ENCODE measurements around the gene LGALS16. TPM values are rescaled to one million over a fixed set of nuclear protein-coding genes. Genes with fewer than 3 reads are reported as not detected.
"Not testable (repeated sequence)": the region's sequence is repeated elsewhere in the genome, so short reads cannot be mapped to it uniquely, and the experiment has no call there.

The LGALS16 gene
- total RNA-seq, 1 donor from 2014 or later, result not detected

DNA sequence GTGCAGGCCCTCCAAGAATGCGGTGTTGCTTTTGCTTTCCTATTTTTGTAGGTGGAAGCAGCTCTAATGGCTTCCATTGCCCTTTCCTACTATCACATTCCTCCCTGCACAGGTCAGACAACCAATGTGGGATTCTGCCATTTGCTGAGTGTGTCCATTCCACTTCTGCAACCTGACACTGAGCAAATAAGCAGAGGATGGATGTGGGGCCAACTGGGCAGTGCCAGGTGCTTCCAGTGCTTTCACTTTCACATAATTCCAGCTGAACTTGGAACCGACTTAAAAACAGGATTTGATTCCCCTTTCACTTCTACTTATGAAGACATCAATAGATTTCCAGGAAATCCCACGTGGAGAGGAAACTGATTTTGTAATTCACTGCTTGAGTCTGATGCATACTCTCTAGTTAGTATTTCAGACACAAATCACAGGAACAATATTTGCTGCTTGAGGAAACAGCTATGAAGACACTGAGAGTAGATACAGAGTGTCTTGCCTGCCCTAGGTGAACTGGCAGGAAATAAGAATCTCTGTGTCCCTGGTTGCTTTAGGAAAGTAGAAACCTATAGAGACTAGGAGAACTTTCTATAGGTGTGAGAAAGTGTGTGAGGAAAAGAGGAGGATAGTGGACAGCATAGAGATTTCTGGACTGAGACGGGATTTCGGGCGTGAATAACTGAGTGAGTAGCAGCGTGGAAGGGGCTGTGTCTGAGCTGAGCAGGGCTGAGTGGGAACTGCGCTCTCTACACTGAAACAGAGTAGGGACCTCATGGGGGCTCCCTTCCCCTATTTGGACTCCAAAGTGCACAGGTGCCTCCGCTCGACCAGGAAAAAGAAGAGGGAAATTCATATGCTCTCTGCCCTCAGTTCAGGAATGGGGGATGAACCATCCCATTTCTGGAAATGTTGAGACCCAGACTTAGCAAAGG is 22.5 kb downstream of the LGALS16 start:
- DNase-seq (ENCODE audit: low read depth in 2 of 2), result peak in 1 of 2 donors; percentile 36

DNA sequence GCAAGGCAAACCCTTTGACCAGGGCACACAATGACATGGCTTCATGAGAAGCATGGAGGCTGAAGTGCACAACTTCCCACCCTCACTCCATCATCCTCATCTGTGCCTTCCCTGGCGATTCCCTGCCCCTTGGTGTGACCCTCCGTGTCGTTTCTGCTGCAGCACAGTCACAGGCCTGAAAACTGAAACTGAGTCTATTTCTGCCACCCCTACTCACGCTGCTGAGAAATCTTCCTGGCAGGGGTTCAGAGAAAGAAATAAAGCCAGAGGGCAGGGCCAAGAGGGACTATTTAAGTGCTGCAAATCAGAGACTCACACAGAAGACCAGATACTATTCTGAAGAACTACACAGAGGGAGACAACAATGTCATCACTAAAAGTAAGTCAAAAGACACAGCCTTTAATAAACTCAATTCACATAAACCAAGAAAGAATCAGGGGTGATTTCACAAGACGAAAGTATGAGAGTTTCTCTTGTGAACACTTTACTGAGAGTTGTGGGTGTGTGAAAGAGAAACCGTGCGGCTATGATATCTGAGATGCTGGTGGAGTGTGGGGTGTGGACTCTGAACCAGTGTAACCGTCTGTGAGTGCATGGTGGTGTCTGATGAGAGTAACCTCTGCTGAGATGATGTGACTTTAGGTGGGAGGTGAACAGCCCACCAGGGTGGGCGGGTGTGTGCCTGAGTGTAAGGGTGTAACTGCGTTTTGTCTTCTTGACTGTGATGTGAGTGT is 23.5 kb downstream of the LGALS16 start:
- no peak for DNase-seq (ENCODE audit: low read depth in 2 of 2)

DNA sequence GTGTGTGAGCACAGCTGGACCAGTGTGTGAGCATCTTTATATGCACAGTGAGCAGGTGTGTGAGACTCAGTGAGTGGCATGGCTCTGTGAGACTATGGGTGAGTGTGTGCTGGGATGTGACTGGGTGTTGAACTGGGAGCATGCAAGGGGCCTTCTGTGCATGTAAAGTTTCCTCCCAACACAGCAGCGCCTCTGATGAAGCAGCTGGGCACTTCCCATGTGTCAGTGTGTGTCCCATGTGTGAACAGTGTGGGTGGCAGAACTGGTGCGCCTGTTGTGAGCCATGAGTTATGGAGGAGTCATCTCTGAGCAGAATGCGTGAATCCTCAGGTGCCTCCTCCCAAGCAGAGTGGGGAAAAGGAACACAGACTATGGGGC is 24.1 kb downstream of the LGALS16 start:
- DNase-seq (ENCODE audit: low read depth in 2 of 2), result no peak

DNA sequence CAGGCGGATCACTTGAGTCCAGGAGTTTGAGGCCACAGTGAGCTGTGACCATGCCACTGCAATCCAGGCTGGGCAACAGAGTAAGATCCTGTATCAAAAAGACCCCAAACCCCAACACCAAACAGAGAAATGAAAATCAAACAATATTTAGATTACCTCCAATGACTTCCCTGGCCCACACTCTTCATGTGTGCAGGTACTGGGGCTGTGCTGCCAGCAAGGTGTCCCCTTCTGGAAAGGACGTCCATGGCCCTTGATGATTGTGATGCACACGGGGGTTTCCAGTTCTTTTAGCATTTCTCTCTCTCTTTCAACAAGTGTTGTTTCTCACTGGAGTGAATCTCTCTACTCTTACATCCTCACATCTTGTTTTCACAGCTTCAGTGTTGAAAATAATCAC is 24.9 kb downstream of the LGALS16 start:
- no peak for DNase-seq (ENCODE audit: low read depth in 2 of 2)

DNA sequence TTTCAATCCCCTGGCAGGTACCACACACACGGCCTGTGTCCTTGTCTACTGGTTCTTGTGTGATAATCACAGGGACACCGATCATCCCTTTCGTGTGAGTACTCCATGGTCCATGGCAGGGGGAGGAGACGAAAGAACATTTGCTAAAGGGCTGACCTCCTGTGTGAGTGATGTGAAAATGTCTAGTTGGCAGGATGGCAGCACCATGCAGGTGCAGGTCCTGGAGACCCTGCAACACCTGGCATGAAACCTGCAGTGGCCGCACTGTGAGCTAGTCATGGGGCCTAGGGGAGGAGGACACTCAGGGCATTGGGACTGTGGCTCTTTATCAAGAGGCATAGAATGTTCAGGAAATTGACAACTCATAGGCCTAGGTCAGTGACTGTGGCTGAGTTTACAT is 25.7 kb downstream of the LGALS16 start:
- DNase-seq (ENCODE audit: low read depth in 2 of 2), result no peak

DNA sequence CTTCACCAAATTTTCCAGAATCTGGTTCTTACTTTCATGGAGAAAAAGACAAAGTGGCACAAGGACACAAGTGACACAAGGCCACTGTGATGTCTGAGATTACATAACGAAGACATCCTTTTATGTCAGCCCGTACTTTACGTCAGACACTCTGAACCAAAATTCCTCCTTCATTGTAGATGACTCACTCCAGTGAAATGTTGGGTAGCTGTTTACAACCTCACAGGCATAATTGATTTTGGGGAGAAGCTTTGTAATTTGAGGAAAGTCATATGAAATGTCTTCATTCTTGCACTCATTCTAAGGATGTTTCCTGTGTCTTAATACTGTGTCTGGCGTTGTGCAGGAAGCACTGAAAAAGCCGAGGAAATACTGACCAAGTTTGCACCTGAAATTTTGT is 28.6 kb downstream of the LGALS16 start:
- DNase-seq (ENCODE audit: low read depth in 2 of 2), result no peak

DNA sequence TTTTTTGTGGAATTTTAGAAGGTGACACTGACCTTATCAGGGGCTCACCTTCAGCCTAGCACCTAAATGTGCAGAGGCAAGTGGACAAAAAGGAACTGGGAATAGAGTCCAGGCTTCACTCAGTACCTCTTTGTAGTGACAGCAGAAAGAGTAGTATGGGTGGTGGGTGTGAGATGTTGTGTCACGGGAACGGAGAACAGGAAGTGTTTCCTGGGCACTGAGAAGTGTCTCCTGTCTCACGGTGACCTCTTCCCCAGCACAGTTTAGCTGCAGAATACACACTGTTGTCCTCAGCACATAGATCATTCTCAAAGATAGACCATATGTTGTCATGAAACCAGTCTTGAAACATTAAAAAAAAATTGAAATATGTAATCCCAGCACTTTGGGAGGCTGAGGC is 31.0 kb downstream of the LGALS16 start:
- DNase-seq (ENCODE audit: low read depth in 2 of 2), result no peak

DNA sequence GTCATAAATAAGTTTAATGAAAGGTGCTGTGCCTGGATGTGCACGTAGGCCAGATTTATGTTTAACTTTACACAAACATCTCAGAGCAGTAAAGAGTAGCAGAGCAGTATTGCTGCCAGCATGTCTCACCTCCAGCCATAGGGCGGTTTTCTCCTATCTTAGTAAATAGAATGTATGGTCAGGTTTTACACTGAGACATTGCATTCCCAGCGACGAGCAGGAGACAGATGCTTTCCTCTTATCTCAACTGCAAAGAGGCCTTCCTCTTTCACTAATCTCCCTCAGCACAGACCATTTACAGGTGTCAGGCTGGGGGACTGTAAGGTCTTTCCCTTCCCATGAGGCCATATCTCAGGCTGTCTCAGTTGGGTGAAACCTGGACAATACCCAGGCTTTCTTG is 32.9 kb downstream of the LGALS16 start:
- DNase-seq (ENCODE audit: low read depth in 2 of 2), result not testable (repeated sequence)

DNA sequence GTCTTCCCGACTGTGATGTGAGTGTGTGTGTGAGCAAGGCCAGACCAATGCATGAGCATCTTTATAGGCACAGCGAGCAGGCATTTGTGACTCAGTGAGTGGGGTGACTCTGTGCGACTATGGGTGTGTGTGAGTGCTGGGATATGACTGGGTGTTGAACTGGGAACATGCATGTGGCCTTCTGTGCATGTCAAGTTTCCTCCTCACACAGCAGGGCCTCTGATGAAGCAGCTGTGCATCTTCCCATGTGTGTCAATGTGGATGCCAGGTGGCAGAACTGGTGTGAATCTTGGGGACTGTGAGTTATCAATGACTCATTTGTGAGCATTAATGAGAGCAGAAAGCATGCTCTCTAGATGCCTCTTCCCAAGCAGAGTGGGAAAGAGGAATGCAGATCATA is 36.5 kb downstream of the LGALS16 start:
- no peak for DNase-seq (ENCODE audit: low read depth in 2 of 2)

DNA sequence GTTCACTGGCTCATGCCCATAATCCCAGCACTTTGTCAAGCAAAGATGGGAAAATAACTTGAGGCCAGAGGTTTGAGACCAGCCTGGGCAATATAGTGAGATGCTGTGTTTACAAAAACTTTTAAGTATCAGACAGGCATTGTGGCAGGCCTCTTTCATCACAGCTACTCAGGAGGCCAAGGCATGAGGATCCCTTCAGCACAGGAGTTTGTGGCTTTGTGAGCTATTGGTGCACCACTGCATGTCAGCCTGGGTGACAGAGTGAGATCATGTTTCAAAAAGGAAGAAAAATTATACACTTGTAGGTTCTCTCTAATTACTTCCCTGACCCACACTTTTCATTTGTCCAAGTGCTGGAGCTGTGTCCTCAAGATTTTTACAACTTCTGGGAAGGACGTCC is 37.1 kb downstream of the LGALS16 start:
- no peak for DNase-seq (ENCODE audit: low read depth in 2 of 2)

DNA sequence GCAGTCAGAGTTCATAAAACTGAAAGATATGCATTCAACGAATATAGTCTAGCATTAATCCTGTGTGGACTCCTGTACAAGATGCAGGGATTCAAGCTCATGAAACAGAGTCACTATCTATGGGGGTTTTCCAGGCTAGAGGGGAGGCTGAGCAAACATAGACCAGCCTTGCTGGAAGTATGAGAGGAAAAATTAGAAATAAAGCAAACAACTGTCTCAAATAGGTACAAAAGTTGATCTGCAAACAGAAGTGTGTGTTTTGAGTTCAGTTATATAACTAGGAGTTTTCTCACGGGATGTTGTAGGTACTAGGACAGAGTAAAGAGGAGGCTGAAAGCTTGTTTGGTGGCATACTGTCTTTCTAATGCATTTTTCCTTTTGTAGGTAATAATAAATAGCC is 40.0 kb downstream of the LGALS16 start:
- DNase-seq (ENCODE audit: low read depth in 2 of 2), result no peak

DNA sequence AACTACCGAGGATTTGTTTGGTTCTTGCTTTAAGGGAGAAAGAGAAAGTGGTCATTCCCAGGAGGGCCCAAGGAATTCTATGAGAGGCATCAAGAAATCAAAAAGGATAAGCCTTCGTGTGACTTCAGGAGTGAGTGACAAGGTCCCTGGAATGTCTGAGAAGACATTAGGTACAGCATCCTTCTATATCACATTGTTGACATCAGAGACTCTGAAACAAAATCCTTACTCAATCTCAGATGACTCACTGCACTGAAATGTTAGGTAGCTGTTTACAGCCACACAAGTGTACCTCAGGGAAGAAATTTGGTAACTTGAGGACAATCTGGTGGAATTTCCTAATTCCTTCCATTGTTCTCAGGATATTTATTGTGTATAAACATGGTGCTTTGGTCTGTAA is 40.7 kb downstream of the LGALS16 start:
- no peak for DNase-seq (ENCODE audit: low read depth in 2 of 2)

DNA sequence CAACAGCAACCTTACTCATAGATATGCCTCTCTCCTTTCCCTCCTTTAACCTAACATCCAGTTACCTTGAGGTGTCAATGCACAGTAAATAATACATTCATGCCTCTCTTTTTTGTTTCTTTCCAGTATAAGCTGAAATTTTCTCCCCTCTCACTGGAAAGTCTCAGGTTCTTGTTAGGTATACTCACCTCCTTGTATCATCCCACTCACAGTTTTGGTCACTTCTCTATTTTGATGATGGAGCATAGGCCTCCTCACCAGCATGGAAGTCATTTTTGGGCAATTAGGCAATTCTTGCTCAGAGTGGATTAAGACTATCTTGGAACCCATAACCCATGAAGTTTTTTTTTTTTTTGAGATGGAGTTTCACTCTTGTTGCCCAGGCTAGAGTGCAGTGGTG is 42.8 kb downstream of the LGALS16 start:
- no peak for DNase-seq (ENCODE audit: low read depth in 2 of 2)

DNA sequence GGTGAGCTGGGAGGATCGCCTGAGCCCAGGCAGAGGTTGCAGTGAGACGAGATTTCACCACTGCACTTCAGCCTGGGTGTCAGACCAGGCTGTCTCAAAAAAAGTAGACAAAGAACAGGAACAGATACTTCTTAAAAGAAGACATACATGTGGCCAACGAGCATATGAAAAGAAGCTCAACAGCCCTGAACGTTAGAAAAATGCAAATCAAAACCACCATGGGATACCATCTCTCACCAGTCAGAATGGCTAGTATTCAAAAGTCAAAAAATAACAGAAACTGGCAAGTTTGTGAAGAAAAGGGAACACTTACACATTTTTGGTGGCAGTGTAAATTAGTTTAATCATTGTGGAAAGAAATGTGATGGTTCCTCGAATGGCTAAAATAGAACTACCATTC is 45.6 kb downstream of the LGALS16 start:
- no peak for DNase-seq (ENCODE audit: low read depth in 2 of 2)

DNA sequence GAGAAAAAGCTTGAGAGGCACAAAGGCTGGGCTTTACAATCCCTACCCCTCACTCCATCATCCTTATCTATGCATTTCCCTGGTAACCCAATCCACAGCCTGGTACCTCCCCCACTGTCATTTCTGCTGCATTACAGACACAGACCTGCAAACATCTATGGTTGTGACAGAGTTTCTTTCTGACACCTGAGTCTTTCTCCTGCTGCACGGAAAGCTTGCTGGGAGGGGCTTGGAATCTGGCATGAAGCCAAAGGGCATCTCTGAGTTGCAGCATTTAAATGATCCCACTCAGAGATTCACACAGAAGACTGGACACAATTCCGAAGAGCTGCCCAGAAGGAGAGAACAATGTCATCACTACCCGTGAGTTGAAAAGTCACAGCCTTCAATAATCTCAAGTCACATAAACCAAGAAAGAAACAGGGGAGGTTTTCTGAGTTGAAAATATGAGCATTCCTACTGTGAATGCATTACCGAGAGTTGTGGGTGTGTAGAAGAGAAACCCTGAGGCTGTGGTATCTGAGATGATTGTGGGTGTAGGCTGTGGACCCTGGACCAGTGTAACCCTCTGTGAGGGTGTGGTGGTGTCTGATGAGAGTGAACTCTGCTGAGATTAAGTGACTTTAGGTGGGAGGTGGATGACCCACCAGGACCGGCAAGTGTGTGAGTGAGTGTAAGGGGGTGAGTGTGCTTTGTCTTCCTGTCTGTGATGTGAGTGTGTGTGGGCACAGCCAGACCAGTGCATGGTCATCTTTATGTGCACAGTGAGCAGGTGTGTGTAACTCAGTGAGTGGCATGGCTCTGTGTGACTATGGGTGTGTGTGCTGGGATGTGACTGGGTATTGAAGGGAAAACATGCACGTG is 48.7 kb downstream of the LGALS16 start, which contains the start of gene LGALS14:
LGALS14 (plus strand) TSS at position 301 of the 864 bp plus-strand sequence; CDS start at position 349, 48 bp downstream.
- no peak for DNase-seq (ENCODE audit: low read depth in 2 of 2)

DNA sequence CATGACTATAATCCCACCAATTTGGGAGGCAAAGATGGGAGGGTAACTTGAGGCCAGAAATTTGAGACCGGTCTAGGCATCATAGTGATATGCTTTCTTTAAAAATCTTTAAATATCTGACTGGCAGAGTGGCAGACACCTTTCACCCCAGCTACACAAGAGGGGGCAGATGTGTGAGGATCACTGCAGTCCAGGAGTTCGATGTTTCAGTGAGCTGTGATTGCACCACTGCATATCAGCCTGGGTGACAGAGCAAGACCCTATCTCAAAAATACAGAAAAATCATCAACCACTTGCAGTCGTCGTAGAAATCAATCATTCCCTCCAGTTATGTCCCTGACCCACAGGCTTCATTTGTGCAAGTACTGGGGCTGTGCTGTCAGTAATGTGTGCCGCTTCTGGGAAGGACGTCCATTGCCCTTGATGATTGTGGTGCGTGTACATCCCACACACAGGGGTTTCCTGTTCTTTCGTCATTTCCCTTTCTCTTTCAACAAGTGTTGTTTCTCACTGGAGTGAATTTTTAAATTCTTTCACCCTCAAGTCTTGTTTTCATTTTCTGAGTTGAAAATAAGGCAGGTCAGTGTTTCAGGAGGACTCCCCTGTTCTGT is 50.0 kb downstream of the LGALS16 start:
- no peak for DNase-seq (ENCODE audit: low read depth in 2 of 2)

DNA sequence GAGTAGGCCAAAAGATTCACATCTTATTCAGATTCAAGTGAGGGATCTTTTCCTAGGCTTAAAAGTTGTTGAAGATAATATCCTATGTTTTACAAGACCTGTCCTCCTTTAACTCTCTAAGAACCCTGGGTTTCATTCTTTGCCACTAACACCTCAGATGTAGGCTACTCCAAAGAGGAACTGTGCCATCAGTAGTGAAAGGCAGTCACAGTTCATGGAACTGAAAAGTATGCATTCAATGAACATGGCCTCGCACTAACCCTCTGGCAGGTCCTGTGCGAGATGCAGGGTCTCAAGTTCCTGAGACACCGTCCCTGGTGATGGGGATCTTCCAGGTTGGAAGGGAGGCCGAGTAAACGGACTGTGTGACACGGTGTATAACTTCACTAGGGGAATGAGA is 52.9 kb downstream of the LGALS16 start:
- DNase-seq (ENCODE audit: low read depth in 2 of 2), result no peak

DNA sequence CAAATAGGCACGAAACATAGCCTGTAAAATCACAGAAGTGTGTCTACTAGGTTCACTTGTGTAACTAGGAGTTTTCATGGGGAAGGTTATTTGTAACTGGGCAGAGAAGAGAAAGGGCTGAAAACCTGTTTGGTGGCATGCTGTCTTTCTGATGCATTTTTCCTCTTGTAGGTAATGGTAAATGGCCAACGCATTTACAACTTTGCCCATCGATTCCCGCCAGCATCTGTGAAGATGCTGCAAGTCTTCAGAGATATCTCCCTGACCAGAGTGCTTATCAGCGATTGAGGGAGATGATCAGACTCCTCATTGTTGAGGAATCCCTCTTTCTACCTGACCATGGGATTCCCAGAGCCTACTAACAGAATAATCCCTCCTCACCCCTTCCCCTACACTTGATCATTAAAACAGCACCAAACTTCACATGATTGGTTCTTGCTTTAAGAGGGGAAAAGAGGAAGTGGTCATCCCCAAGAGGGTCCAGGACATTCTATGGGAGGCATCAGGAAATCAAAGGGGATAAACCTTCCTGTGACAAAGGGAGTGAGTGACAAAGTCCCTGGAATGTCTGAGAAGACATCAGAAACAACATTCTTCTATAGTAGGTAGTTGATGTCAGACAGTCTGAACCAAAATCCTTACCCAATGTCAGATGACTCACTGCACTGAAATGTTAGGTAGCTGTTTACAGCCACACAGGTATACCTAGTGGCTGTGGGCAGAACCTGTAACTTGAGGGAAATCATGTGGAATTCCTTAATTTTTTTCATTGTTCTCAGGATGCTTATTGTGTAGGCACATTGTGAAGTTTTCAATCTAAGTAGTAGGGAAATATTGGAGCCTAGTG is 53.5 kb downstream of the LGALS16 start:
- no peak for DNase-seq (ENCODE audit: low read depth in 2 of 2)
